ENCODE results near the gene SPSB2.
A peak's percentile ranks its signal among the peaks of the same experiment; 100 is the strongest.

GRCh38 chr12:6872073-6873048 lies 742 bp downstream of the SPSB2 start:
- TF ChIP-seq POLR2A (IDR thresholded peaks at IDR 0.05) (no peak), CTCF (IDR thresholded peaks at IDR 0.05) (peak; percentile 82 to 96 (median 84))
